Testis (tissue), 2 donors: ENCODE data around the gene EIF4A3.

Experiments used
- CTCF ChIP-seq, 3 experiments: fragments of 450-650 bp in 2 of 3; fragments of 200-600 bp in 1 of 3; sonication (generic) in 1 of 3; IDR thresholded peaks; one replicate each; pipeline ENCODE4 v1.5.1; 2016 to 2019; ENCODE audit warnings: antibody characterized with exemption in 3 of 3, mild to moderate bottlenecking in 2 of 3, moderate library complexity in 1 of 3
- POLR2A ChIP-seq: fragments of 450-650 bp; IDR thresholded peaks from one replicate; pipeline ENCODE4 v1.6.1; 2017; ENCODE audit warnings: antibody characterized with exemption, mild to moderate bottlenecking, moderate library complexity

GRCh38 chr17:80142929-80143328 lies 4.0 kb downstream of the EIF4A3 start:
- TF ChIP-seq POLR2A (no peak), CTCF (IDR thresholded peaks at IDR 0.05) (no peak)
